ENCODE results near the gene CRABP1. TPM values are rescaled to one million over a fixed set of nuclear protein-coding genes. Genes with fewer than 3 reads are reported as not detected.
A peak's percentile ranks its signal among the peaks of the same experiment; 100 is the strongest.

The CRABP1 gene
- total RNA-seq, 2 donors from 2014 or later: 0.61 to 1.5 TPM

DNA sequence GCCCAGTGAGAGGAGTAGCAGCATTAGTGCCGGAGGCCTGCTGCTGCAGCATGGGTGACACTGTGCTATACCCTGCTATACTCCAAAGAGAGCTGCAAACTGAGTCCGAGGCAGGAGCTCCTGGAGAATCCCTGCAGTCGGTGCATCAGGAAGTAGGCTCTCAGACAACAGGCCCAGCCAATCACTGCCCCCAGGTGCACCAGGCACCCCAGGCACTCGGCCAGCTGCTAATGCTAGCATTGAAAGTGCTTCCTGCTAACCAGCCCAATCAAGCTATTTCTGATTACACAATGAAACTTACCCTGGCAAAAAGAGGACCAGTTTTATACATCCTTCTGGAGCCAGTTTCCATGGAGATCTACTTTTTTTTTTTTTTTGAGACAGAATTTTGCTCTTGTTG lies 52.3 kb downstream of the CRABP1 start:
- ATAC-seq: peak; percentile 78
- intact Hi-C loops (cut with DNase I, micrococcal nuclease): no loop called here

DNA sequence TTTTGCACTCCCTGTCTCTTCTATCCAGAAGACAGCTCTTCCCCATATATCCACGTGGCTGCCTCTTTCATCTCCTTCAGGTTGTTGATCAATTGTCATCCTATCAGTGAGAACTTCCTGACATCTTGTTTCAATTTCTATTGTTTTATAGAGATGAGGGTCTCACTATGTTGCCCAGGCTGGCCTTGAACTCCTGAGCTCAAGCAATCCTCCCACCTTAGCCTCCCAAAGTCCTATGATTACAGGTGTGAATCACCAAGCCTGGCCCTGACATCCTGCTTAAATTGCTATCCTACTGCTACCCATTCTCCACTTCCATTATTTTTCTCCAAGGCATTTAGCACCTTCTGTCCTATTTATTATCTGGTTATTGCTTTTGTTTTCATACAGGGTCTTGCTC lies 53.0 kb downstream of the CRABP1 start:
- intact Hi-C loops (cut with DNase I, micrococcal nuclease): no loop called here
- ATAC-seq (no peak), DNase-seq (no peak)

More for the DNA sequence above, 52.3 kb downstream of the CRABP1 start:
- peak; percentile 72 to 82 for DNase-seq

DNA sequence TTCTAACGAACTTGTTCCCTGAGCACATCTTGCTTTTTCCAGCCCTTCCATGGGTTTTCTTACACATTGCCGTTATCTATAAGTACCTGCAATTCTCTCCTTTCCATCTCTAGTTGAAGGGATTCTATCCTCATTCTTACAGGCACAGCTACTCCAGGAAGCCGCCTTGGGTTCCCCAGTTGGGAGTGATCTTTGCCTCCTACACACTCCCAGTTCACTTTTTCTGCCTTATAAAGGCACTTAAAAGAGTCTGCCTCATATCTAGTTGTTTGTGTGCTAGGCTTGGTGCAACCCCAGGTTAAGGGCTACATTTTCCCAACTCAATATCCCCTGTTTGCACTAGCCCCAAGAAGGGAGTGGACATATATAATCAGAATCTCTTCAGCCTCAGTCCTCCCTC lies 53.9 kb downstream of the CRABP1 start:
- ATAC-seq (peak; percentile 28), DNase-seq (no peak)
- intact Hi-C loops (cut with DNase I, micrococcal nuclease): no loop called here

GRCh38 chr15:78394981-78395616 lies 54.9 kb downstream of the CRABP1 start:
- no peak for ATAC-seq

GRCh38 chr15:78396186-78396814 lies 56.1 kb downstream of the CRABP1 start:
- DNase-seq (no peak), ATAC-seq (no peak)
- intact Hi-C loops (cut with DNase I, micrococcal nuclease): no loop called here

More at GRCh38 chr15:78394981-78395616, 54.9 kb downstream of the CRABP1 start:
- intact Hi-C loops (cut with DNase I, micrococcal nuclease): no loop called here
- DNase-seq: no peak

DNA sequence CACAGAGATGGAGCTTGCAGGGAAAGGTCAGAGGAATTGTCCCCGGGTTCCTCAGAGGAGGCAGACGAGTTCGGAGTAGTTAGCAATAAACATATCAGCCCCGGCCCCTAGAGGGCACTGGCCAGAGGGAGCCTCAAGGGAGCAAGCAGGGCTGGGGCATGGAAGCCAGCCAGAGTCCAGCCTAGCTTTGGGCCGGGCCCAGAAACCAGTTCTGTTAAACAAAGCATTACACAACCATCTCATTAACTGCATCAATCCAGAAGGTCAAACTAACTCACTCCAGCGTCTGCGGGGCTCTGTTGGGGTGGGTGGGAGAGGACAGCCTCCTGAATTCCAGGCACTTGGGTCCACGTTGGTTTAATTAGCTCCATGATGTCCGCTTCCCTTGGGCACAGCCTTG lies 56.8 kb downstream of the CRABP1 start:
- peak; percentile 85 for ATAC-seq
- DNase-seq: peak; percentile 81 to 82
- intact Hi-C loops (cut with DNase I, micrococcal nuclease): no loop called here

DNA sequence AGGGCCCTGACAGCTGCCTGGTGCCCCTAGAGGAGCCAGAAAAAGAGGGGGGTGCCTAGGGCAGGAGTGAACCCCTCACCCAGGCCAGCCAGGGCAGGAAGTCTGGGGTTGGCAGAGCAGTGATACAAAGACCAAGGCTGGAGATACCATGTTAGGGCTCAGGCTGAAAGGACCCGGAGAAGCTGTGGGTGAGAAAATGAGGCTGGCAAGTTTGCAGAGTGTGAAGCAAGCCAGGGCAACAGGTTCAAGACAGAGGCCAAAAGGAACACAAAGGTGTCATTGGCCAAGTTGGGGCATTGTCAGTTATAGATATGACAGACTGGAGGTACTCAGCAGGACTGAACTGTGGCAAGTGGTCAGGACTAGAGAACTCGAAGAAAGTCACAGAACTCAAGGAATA lies 57.2 kb downstream of the CRABP1 start:
- ATAC-seq: no peak
- intact Hi-C loops (cut with DNase I, micrococcal nuclease): no loop called here
- DNase-seq: no peak

Other genes starting within 250 kb of the CRABP1 start
- gene SH2D7, start 247.8 kb upstream of the CRABP1 start, total RNA-seq: 1 to 10 TPM in 1 of 2 donors, under 1 TPM in 1; 0.89 to 2.4 TPM
- gene CIB2, start 208.9 kb upstream of the CRABP1 start, total RNA-seq: 10 to 100 TPM; 12.0 to 19.7 TPM
- 100 to 1,000 TPM; 176 to 247 TPM for gene IDH3A, start 191.0 kb upstream of the CRABP1 start, total RNA-seq
- gene ACSBG1, start 105.8 kb upstream of the CRABP1 start, total RNA-seq: under 1 TPM; 0.45 to 0.58 TPM
- gene DNAJA4, start 75.8 kb upstream of the CRABP1 start, total RNA-seq: 10 to 100 TPM; 36.7 to 39.6 TPM
- gene SKIC8, start 40.7 kb upstream of the CRABP1 start, total RNA-seq: 10 to 100 TPM; 33.2 to 35.1 TPM
- 10 to 100 TPM; 54.2 to 65.2 TPM for gene IREB2, start 97.9 kb downstream of the CRABP1 start, total RNA-seq
- gene HYKK, start 167.2 kb downstream of the CRABP1 start, total RNA-seq: 1 to 10 TPM; 6.3 to 7.5 TPM
- 100 to 1,000 TPM; 127 to 157 TPM for gene PSMA4, start 200.1 kb downstream of the CRABP1 start, total RNA-seq
- gene CHRNA5, start 225.2 kb downstream of the CRABP1 start, total RNA-seq: 1 to 10 TPM; 4.6 to 6.9 TPM

All from left colon (tissue), 2 donors.